Muscle of leg (tissue), 11 donors: Measurements from ENCODE around the gene NRXN3. TPM values are rescaled to one million over a fixed set of nuclear protein-coding genes. Genes with fewer than 3 reads are reported as not detected.

ENCODE experiments used
- DNase-seq: peaks from one replicate; pipeline ENCODE4 v3.0.0; 2013
- H3K27ac ChIP-seq: one replicate; pipeline ENCODE4 v1.5.1; 2013; ENCODE audit warnings: mild to moderate bottlenecking, low read length, control low read depth
- H3K27me3 ChIP-seq: one replicate; pipeline ENCODE4 v1.6.1; 2013; ENCODE audit warnings: low read length; ENCODE audit not compliant: control insufficient read depth, insufficient read depth
- H3K36me3 ChIP-seq: one replicate; pipeline ENCODE4 v1.6.1; 2013; ENCODE audit warnings: low read length; ENCODE audit not compliant: control insufficient read depth, insufficient read depth
- H3K4me1 ChIP-seq: one replicate; pipeline ENCODE4 v1.6.1; 2013; ENCODE audit warnings: low read length; ENCODE audit not compliant: control insufficient read depth, insufficient read depth
- H3K4me3 ChIP-seq: one replicate; pipeline ENCODE4 v1.5.1; 2013; ENCODE audit warnings: low read length, control low read depth
- H3K9me3 ChIP-seq: replicated peaks from 2 replicates; pipeline ENCODE4 v1.6.1; 2013; ENCODE audit warnings: low read depth, low read length; ENCODE audit not compliant: control insufficient read depth
- WGBS: methylation state at CpG from one replicate; pipeline ENCODE4 v1.1.5; 2013; ENCODE audit warnings: missing lambda C conversion rate; ENCODE audit not compliant: insufficient coverage; 5-methylcytosine and 5-hydroxymethylcytosine counted together
- polyA plus RNA-seq, 8 donors: library from polyadenylated mRNA; unstranded; fragments of 120-200 nt; gene quantifications; one replicate each; pipeline versions ENCODE4 v1.2.1 to v1.2.3, GENCODE V29; 2013; ENCODE audit warnings: inconsistent platforms in 1 of 8, low replicate concordance in 1 of 8; ENCODE audit not compliant: insufficient read length in 8 of 8, insufficient read depth in 1 of 8
- total RNA-seq: library from RNA; stranded (reverse); fragments of 120-200 nt; gene quantifications from one replicate; pipeline ENCODE4 v1.2.4, GENCODE V29; 2013

The NRXN3 gene
- total and polyA plus RNA-seq, 9 donors, result 0.49 to 1.9 (median 0.69) TPM

GRCh38 chr14:78782551-78782950 lies 612.4 kb downstream of the NRXN3 start:
- Histone ChIP-seq H3K4me1 (no peaks in the 10 kb centered on the region), H3K4me3 (no peak overlapping the region), H3K27me3 (no peaks in the 10 kb centered on the region), H3K27ac (no peak overlapping the region), H3K9me3 (no peaks in the 10 kb centered on the region), H3K36me3 (no peaks in the 10 kb centered on the region)
- no peak for DNase-seq
- WGBS, result no CpG with 5 or more reads among the region's 1 CpG

GRCh38 chr14:78785265-78785664 lies 615.1 kb downstream of the NRXN3 start:
- Histone ChIP-seq H3K27me3 (no peaks in the 10 kb centered on the region), H3K9me3 (no peaks in the 10 kb centered on the region), H3K4me3 (no peak overlapping the region), H3K36me3 (no peaks in the 10 kb centered on the region), H3K4me1 (no peaks in the 10 kb centered on the region), H3K27ac (no peak overlapping the region)
- 40% methylated on average over 1 of the region's 4 CpGs for WGBS
- DNase-seq, result no peak

- H3K27ac ChIP-seq, result no peak overlapping the region
- H3K4me1 ChIP-seq, result no peaks in the 10 kb centered on the region
- H3K27me3 ChIP-seq, result no peaks in the 10 kb centered on the region
- no peaks in the 10 kb centered on the region for H3K36me3 ChIP-seq
- 83% methylated on average over 1 of the region's 2 CpGs for WGBS
- H3K9me3 ChIP-seq, result no peaks in the 10 kb centered on the region
- no peak for DNase-seq
- no peak overlapping the region for H3K4me3 ChIP-seq
Measured at GRCh38 chr14:78788467-78789360, 618.5 kb downstream of the NRXN3 start.

- no peaks in the 10 kb centered on the region for H3K9me3 ChIP-seq
- H3K27ac ChIP-seq, result no peak overlapping the region
- H3K4me3 ChIP-seq, result no peak overlapping the region
- H3K27me3 ChIP-seq, result no peaks in the 10 kb centered on the region
- no peak for DNase-seq
- WGBS, result no CpG with 5 or more reads among the region's 2 CpGs
- no peaks in the 10 kb centered on the region for H3K36me3 ChIP-seq
- no peaks in the 10 kb centered on the region for H3K4me1 ChIP-seq
Measured at GRCh38 chr14:78790271-78790670, 620.1 kb downstream of the NRXN3 start.

DNA sequence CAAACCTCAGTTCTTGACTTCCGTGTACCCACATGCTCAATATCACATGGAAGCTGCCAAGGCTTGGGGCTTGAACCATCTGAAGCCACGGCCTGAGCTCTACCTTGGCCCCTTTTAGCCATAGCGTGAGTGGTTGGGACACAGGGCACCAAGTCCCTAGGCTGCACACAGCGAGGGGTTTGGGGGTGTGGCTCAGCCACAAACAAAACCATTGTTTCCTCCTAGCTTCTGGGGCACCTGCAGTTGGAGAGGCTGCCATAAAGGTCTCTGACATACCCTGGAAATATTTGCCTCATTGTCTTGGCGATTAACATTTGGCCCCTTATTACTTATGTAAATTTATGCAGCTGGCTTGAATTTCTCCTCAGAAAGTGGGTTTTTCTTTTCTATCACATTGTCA lies 628.6 kb downstream of the NRXN3 start:
- no peak for DNase-seq
- Histone ChIP-seq H3K27ac (no peak overlapping the region), H3K36me3 (no peaks in the 10 kb centered on the region), H3K4me3 (no peak overlapping the region), H3K9me3 (no peaks in the 10 kb centered on the region), H3K4me1 (no peaks in the 10 kb centered on the region), H3K27me3 (no peaks in the 10 kb centered on the region)
- 87% methylated on average over 3 of the region's 5 CpGs for WGBS

DNA sequence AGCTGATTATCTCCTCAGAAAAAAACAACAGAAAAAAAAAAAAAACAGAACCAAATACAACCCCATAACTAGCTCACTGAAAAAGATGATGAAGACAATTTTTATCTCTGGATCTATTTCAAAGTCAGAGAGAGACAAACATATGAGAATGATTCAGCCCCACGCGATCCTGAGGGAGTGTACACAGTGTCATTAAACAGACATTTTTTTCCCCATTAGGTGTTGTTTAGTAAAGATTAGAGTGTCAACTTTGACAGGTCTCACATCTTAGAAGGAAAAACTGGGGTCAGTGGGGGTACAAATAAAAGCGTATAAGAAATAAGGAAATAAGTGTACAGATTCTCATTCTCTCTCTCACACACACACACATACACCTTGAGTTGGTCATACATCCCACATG lies 635.4 kb downstream of the NRXN3 start:
- Histone ChIP-seq H3K27me3 (no peaks in the 10 kb centered on the region), H3K4me1 (no peaks in the 10 kb centered on the region), H3K36me3 (no peaks in the 10 kb centered on the region), H3K9me3 (no peaks in the 10 kb centered on the region), H3K27ac (no peak overlapping the region), H3K4me3 (no peak overlapping the region)
- WGBS, result no CpG with 5 or more reads among the region's 3 CpGs
- no peak for DNase-seq

DNA sequence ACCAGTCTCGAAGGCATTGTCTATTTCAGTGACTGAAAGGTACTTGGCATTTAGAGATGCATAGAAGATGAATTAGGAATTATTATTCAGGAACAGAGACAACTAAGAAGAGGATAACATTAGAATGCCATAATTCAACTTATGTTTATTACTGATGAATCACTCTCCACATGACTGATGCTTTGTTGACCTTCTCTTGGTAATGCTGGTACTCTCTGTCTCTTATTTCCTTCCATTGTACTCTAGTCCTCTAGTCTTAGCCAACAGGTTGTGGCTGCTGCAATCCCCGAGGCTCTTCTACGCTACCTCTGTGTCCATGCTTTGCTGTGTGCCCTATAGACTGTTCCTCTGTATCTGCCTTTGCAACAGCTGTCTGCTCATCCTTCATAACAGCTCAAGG lies 652.9 kb downstream of the NRXN3 start:
- no peaks in the 10 kb centered on the region for H3K36me3 ChIP-seq
- no peaks in the 10 kb centered on the region for H3K27me3 ChIP-seq
- no peaks in the 10 kb centered on the region for H3K9me3 ChIP-seq
- no peak overlapping the region for H3K27ac ChIP-seq
- no peaks in the 10 kb centered on the region for H3K4me1 ChIP-seq
- 90% methylated on average over 2 of the region's 3 CpGs for WGBS
- DNase-seq, result no peak
- no peak overlapping the region for H3K4me3 ChIP-seq

GRCh38 chr14:78823516-78823915 lies 653.3 kb downstream of the NRXN3 start:
- WGBS, result 80% methylated on average over 1 of the region's 2 CpGs
- Histone ChIP-seq H3K36me3 (no peaks in the 10 kb centered on the region), H3K4me1 (no peaks in the 10 kb centered on the region), H3K9me3 (no peaks in the 10 kb centered on the region), H3K4me3 (no peak overlapping the region), H3K27ac (no peak overlapping the region), H3K27me3 (no peaks in the 10 kb centered on the region)
- no peak for DNase-seq

- WGBS, result no CpG with 5 or more reads among the region's 1 CpG
- Histone ChIP-seq H3K27ac (no peak overlapping the region), H3K36me3 (no peaks in the 10 kb centered on the region), H3K9me3 (no peaks in the 10 kb centered on the region), H3K4me3 (no peak overlapping the region), H3K27me3 (no peaks in the 10 kb centered on the region), H3K4me1 (no peaks in the 10 kb centered on the region)
- DNase-seq, result no peak
Measured at GRCh38 chr14:78829274-78829673, 659.1 kb downstream of the NRXN3 start.

DNA sequence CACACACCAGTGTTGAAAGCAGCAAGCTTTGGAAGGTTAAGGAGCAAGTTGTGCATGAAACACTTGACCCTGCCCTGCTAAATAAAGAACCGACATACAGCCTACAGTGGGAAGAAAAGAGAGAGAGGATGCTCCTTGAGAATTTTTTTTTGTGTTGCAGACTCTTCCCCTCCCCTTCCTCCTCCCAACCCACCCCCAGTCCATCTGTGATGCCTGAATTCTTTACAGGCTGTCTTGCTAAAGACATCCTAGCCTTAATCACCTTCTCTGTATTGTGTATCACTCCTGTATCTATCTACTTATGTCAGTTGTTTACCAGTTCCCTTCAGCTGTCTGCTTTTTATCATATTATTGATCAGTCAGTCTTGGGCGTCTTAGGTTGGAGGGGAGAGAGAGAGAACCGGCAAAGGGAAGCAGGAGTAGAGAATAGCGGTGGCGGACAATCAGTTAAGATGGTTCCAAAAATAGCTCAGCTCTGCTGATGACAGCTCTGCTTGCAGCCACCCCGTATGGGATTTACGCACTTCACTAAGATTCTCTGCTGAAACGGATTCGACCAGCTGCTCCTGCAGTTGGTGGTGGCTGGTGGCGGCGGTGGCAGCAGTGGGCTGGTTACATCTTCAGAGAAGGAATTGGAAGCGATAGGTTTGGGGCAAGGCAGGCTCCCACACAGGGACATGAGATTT lies 664.7 kb downstream of the NRXN3 start:
- WGBS, result 56% methylated on average over 11 of the region's 12 CpGs
- no peaks in the 10 kb centered on the region for H3K27me3 ChIP-seq
- no peaks in the 10 kb centered on the region for H3K36me3 ChIP-seq
- H3K4me1 ChIP-seq, result no peaks in the 10 kb centered on the region
- no peak overlapping the region for H3K27ac ChIP-seq
- no peaks in the 10 kb centered on the region for H3K9me3 ChIP-seq
- DNase-seq, result peak; percentile 6
- H3K4me3 ChIP-seq, result no peak overlapping the region
